Activated CD8-positive, alpha-beta memory T cell treated with anti-CD3 and anti-CD28 coated beads, Interleukin-2, amount 50 U/mL, for 1 hour (primary cell): ENCODE results near the gene BARHL1.

Experiments used
- DNase-seq: peaks from one replicate; pipeline ENCODE4 v3.0.0-alpha.2; 2020; ENCODE audit errors: extremely low read depth

BARHL1 gene

DNA sequence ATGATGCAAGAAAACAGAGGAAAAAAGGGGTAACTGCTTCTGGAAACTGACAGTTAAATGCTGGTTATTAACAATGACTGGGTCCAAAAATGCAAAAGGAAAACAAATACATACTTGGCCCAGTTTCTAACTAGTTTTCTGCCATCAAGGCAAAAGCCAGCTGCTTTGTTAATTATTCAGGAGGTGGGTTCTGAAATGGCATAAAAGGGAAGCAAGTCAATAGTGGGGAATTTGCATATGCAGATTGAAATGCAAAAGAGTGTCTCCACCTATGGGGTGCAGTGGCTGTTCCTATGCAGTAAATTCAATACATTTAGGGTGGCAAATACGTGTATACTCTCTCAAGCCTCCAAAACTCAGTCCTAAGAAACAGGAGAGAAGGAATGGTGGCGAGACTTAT, 33.4 kb downstream of the BARHL1 start:
- no peak for DNase-seq

DNA sequence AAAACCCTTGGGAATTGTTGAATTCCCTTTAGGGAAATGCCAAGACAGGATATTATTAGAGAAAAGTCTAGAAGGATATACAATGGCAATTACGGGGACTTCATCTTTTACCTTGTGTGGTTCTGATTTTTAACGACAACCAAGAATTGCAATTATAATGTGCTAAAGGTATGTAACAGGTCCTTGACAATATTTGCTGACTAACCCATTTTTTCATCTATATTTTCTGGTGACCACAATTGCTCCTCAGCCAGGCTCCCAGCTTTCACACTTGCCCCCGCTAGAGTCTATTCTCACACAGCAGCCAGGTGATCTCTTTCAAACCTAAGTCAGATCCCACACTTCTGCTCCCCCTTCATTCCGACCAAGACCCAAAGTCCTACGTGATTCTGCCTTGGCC, 34.3 kb downstream of the BARHL1 start:
- no peak for DNase-seq

- no peak for DNase-seq
These were observed 39.8 kb downstream of the BARHL1 start for GRCh38 chr9:132622159-132622558.

- DNase-seq = no peak
These were observed 43.9 kb downstream of the BARHL1 start for GRCh38 chr9:132626285-132626684.

DNA sequence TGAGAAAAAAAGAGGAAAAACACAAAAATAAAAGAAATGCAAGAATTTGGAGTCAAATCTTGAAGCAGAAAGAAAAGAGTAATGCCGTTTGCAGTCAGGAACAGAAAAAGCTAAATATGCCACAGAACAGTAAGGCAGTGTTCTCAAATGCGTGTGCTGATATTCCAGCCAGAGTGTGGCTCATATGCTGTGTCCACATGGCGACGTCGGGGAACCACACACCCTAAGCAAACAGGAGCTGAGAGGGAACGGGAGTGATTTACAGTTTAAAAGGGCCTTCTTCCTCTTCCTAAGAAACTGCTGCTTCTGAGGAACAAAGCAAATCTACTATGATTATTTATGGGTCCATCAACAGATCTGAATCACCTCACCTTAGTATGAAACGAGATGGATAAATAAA, 44.7 kb downstream of the BARHL1 start:
- no peak for DNase-seq

GRCh38 chr9:132627594-132627993, 45.2 kb downstream of the BARHL1 start:
- no peak for DNase-seq

- no peak for DNase-seq
These were observed 46.3 kb downstream of the BARHL1 start for GRCh38 chr9:132628746-132629145.

GRCh38 chr9:132630116-132630515, 47.7 kb downstream of the BARHL1 start:
- DNase-seq = no peak

- no peak for DNase-seq
These were observed 48.4 kb downstream of the BARHL1 start for GRCh38 chr9:132630811-132631210.

DNA sequence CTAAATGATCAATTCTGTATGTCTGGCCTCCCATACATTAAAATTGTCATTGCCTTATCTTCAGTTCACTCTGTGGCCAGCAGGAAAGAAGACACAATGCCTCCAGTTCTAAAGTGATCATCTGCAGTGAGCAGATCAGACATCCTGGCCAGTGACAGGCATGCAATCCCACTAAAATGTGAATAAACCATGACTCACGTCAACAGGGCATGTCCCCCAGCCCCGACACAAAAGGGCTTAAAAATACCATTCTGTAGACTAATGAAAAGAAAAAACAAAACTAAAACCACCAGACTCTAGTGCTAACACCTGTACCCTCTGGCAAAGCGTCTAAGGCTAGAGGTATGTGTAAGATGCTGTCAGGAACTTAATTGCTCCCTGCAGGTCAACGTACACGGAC, 48.9 kb downstream of the BARHL1 start:
- DNase-seq = no peak

DNA sequence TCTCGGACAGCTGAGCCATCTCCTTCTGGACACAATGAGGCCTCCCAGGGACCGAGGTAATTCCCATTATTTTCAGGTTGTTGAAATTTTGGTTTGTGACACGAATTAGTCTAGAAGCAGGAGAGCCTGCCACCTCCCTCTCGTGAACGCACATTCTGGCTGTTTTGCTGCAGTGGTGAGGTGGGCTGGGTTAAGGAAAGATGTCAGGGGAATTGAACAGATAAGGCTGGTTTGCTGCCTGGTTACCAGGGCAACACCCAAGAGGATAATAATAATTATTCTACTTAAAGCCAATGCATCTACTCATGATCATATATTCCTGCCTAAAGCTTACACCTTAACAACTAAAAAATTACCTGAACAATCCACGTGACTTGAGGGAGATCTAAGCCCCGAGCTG, 49.3 kb downstream of the BARHL1 start:
- no peak for DNase-seq

DNA sequence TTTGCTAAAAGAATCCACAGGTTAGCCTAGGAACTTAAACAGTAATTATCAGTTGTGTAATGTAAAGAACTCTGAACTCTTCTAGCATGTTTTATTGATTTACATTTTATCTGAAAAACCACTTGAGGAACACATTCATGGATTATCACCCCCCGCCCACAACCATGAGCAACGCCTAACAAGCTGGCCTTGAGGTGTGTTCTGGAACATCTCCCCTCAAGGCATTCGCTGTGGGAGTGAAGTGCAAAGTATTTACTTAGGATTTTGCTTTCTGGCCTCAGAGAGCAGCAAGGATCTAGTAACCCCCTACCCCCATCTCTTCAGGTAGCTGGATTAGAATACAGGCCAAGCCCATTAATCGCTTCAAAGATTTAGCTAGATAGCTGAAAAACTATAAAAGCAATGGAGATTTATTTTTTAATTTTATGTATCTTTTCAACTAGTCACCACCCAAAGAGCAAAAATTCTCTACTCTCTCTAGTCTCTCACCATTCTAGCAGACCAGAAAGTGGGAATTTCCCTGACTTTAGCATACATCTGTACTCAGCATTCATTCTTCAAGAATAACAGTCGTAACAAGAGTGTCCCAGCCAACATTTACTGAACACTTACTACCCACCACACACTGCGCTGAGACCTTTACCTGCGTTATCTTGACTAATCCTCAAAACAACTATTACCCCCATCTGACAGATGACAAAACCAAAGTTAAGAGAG, 50.2 kb downstream of the BARHL1 start:
- no peak for DNase-seq

DNA sequence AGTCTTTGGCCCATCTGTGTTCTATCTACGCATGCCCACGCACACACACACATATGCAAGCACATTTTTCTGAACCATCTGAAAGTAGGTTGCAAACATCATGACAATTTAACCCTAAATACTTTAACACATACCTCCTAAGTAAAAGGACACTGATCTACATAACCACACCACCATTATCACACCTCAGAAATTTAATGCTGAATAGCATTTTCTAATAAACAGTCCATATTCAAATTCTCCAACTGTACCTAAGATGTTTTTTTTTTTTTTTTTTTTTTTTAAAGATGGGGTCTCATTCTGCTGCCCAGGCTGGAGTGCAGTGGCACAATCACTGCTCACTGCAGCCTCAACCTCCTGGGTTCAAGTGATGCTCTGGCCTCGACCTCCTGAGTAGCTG, 51.9 kb downstream of the BARHL1 start:
- no peak for DNase-seq

GRCh38 chr9:132637351-132637750, 54.9 kb downstream of the BARHL1 start:
- no peak for DNase-seq

DNA sequence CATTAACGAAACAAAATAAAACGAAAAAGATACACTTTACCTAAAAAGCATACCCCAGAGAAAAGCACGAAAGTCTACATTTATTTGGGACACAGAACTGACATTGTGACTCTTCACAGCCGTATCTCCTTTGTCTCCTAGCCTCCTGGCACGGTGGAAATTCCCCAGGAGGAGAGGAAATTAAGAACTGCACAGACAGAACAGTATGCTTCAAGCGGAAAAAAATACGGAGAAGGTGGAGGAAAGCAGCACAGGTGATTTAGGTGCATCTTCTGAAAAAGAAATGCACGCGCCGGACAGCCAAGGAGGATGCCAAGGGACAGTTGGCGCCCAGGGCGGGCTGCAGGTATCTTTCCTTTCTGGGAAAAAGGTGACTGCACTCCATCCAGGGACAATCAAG, 55.4 kb downstream of the BARHL1 start:
- no peak for DNase-seq

DNA sequence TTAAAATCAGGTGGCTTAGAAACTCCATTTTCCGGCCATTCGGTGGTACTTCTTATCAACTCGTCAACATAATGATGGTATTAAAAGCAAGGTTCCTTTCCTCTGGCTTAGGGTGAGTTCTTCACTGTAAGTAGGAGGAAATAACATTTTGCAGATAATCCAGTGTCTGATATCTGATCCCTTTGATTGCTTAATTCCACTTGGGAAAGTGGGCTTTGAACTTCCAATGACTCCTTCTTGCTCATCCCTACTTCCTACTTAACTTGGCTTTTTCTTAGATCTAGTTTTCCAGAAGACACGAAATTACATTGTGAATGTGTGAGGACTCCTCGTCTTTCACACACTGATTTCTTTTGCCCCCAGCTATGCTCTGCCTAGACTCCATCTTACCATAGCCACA, 55.8 kb downstream of the BARHL1 start:
- DNase-seq = no peak

- DNase-seq = no peak
These were observed 56.9 kb downstream of the BARHL1 start for GRCh38 chr9:132639322-132639721.
